Right lobe of liver (tissue), 4 donors: ENCODE measurements around the gene AGRN.

ENCODE experiments used
- CTCF ChIP-seq, 4 donors: fragments of 200-600 bp in 3 of 4; fragments of 450-650 bp in 1 of 4; IDR thresholded peaks; one replicate each; pipeline versions ENCODE4 v1.5.1 to v1.8.0; 2016 to 2022; ENCODE audit warnings: antibody characterized with exemption in 4 of 4, mild to moderate bottlenecking in 2 of 4
- POLR2A ChIP-seq: fragments of 450-650 bp; IDR thresholded peaks from one replicate; pipeline ENCODE4 v1.6.1; 2017; ENCODE audit warnings: antibody characterized with exemption, mild to moderate bottlenecking
- donor health status: DM: no; HTN: no; CAD: no.
- donor health status: DM: no; HTN: no; CAD: no.
- donor health status: DM: no; HTN: yes; CAD: no.

GRCh38 chr1:1052003-1052840 lies 32.3 kb downstream of the AGRN start:
- no peak for TF ChIP-seq CTCF (IDR thresholded peaks at IDR 0.05)
- TF ChIP-seq POLR2A, result no peak
